H9 (cell line): Measurements from ENCODE around the gene WNT10A. TPM values are rescaled to one million over a fixed set of nuclear protein-coding genes. Genes with fewer than 3 reads are reported as not detected.

ENCODE experiments used
- DNase-seq: peaks from one replicate; pipeline ENCODE4 v3.0.0-alpha.2; 2017
- H2AFZ ChIP-seq: one replicate; pipeline ENCODE4 v1.6.1; 2013; ENCODE audit warnings: mild to moderate bottlenecking, low read length, control low read depth, moderate library complexity
- H2AK5ac ChIP-seq: 2 replicates; pipeline ENCODE4 v1.6.1; 2013; ENCODE audit warnings: low read length, control low read depth, mixed read lengths; ENCODE audit not compliant: insufficient read length
- H2BK120ac ChIP-seq: one replicate; pipeline ENCODE4 v1.6.1; 2013; ENCODE audit warnings: low read depth, mild to moderate bottlenecking, low read length, control low read depth, inconsistent platforms; ENCODE audit not compliant: poor library complexity, severe bottlenecking
- H2BK12ac ChIP-seq: 2 replicates; pipeline ENCODE4 v1.6.1; 2013; ENCODE audit warnings: low read length, control low read depth, mixed read lengths, low read depth; ENCODE audit not compliant: insufficient read length
- H2BK15ac ChIP-seq: 2 replicates; pipeline ENCODE4 v1.6.1; 2013; ENCODE audit warnings: low read depth, low read length, control low read depth
- H2BK20ac ChIP-seq: one replicate; pipeline ENCODE4 v1.6.1; 2013; ENCODE audit warnings: low read depth, mild to moderate bottlenecking, low read length, control low read depth, inconsistent platforms; ENCODE audit not compliant: poor library complexity, severe bottlenecking
- H2BK5ac ChIP-seq: 2 replicates; pipeline ENCODE4 v1.6.1; 2013; ENCODE audit warnings: low read length, control low read depth, mixed read lengths; ENCODE audit not compliant: insufficient read length
- H3K14ac ChIP-seq: 2 replicates; pipeline ENCODE4 v1.6.1; 2013; ENCODE audit warnings: low read length, control low read depth; ENCODE audit not compliant: insufficient read depth
- H3K18ac ChIP-seq: 2 replicates; pipeline ENCODE4 v1.6.1; 2013; ENCODE audit warnings: low read depth, mild to moderate bottlenecking, mixed read lengths, low read length, control low read depth; ENCODE audit not compliant: insufficient read length
- H3K23ac ChIP-seq: 2 replicates; pipeline ENCODE4 v1.6.1; 2013; ENCODE audit warnings: low read length, control low read depth, mixed read lengths, low read depth; ENCODE audit not compliant: insufficient read length
- H3K23me2 ChIP-seq: 2 replicates; pipeline ENCODE4 v1.6.1; 2013; ENCODE audit warnings: low read depth, mild to moderate bottlenecking, mixed read lengths, low read length, control low read depth; ENCODE audit not compliant: insufficient read length, poor library complexity, severe bottlenecking
- H3K27ac ChIP-seq: 2 replicates; pipeline ENCODE4 v1.5.1; 2013; ENCODE audit warnings: low read length, control low read depth, mixed read lengths, low read depth; ENCODE audit not compliant: insufficient read length
- H3K27me3 ChIP-seq: 2 replicates; pipeline ENCODE4 v1.6.1; 2013; ENCODE audit warnings: low read length, control low read depth, inconsistent platforms; ENCODE audit not compliant: insufficient read depth
- H3K4ac ChIP-seq: 2 replicates; pipeline ENCODE4 v1.6.1; 2013; ENCODE audit warnings: low read depth, mild to moderate bottlenecking, control low read depth, inconsistent platforms, low read length, moderate library complexity
- H3K4me1 ChIP-seq: 2 replicates; pipeline ENCODE4 v1.6.1; 2013; ENCODE audit warnings: low read length, control low read depth, inconsistent platforms; ENCODE audit not compliant: insufficient read depth
- H3K4me2 ChIP-seq: 2 replicates; pipeline ENCODE4 v1.6.1; 2013; ENCODE audit warnings: low read length, control low read depth, mixed read lengths; ENCODE audit not compliant: insufficient read length, insufficient read depth
- H3K56ac ChIP-seq: 2 replicates; pipeline ENCODE4 v1.6.1; 2013; ENCODE audit warnings: low read depth, mild to moderate bottlenecking, mixed read lengths, low read length, control low read depth; ENCODE audit not compliant: insufficient read length
- H3K79me1 ChIP-seq: 2 replicates; pipeline ENCODE4 v1.6.1; 2013; ENCODE audit warnings: low read depth, mild to moderate bottlenecking, moderate library complexity, low read length, control low read depth, inconsistent platforms; ENCODE audit not compliant: insufficient read depth, poor library complexity, severe bottlenecking
- H3K79me2 ChIP-seq: 2 replicates; pipeline ENCODE4 v1.6.1; 2013; ENCODE audit warnings: low read length, control low read depth, inconsistent platforms; ENCODE audit not compliant: insufficient read depth
- H3K9ac ChIP-seq: 2 replicates; pipeline ENCODE4 v1.6.1; 2013; ENCODE audit warnings: low read length, control low read depth, mixed read lengths; ENCODE audit not compliant: insufficient read length; ENCODE audit errors: extremely low read depth
- H3K9me3 ChIP-seq: one replicate; pipeline ENCODE4 v1.6.1; 2013; ENCODE audit warnings: low read depth, low read length, inconsistent platforms; ENCODE audit not compliant: control insufficient read depth
- H3T11ph ChIP-seq: one replicate; pipeline ENCODE4 v1.6.1; 2013; ENCODE audit warnings: mild to moderate bottlenecking, low read length, control low read depth, inconsistent platforms
- H4K20me1 ChIP-seq: one replicate; pipeline ENCODE4 v1.6.1; 2013; ENCODE audit not compliant: control insufficient read depth, insufficient read length, insufficient read depth
- H4K5ac ChIP-seq: 2 replicates; pipeline ENCODE4 v1.6.1; 2013; ENCODE audit warnings: low read depth, mild to moderate bottlenecking, mixed read lengths, low read length, control low read depth; ENCODE audit not compliant: insufficient read length
- H4K8ac ChIP-seq: replicated peaks from 2 replicates; pipeline ENCODE4 v1.6.1; 2013; ENCODE audit warnings: low read length, control low read depth, mixed read lengths, low read depth; ENCODE audit not compliant: insufficient read length
- H4K91ac ChIP-seq: 2 replicates; pipeline ENCODE4 v1.6.1; 2013; ENCODE audit warnings: low read depth, mild to moderate bottlenecking, moderate library complexity, mixed read lengths, low read length, control low read depth; ENCODE audit not compliant: insufficient read length
- H3K27ac Mint-ChIP-seq, 3 experiments: 2 replicates in 2 of 3; 3 replicates in 1 of 3; pipeline ENCODE4 v1.8.0; 2020 to 2021; ENCODE audit warnings: mixed read lengths in 3 of 3, mild to moderate bottlenecking in 1 of 3, moderate library complexity in 1 of 3
- H3K27me3 Mint-ChIP-seq: 2 replicates; pipeline ENCODE4 v1.8.0; 2021; ENCODE audit warnings: low read depth, mild to moderate bottlenecking, moderate library complexity, mixed read lengths
- H3K36me3 Mint-ChIP-seq, 3 experiments: 2 replicates in 2 of 3; 3 replicates in 1 of 3; pipeline ENCODE4 v1.8.0; 2020 to 2021; ENCODE audit warnings: low read depth in 3 of 3, mixed read lengths in 3 of 3; ENCODE audit not compliant: insufficient read depth in 1 of 3
- H3K4me1 Mint-ChIP-seq, 2 experiments: 2 replicates each; pipeline ENCODE4 v1.8.0; 2020; ENCODE audit warnings: mixed read lengths in 2 of 2
- H3K4me3 Mint-ChIP-seq, 2 experiments: 2 replicates in 1 of 2; 3 replicates in 1 of 2; pipeline ENCODE4 v1.8.0; 2020 to 2021; ENCODE audit warnings: mild to moderate bottlenecking in 2 of 2, mixed read lengths in 2 of 2, moderate library complexity in 1 of 2
- H3K9me3 Mint-ChIP-seq, 2 experiments: 2 replicates in 1 of 2; 3 replicates in 1 of 2; pipeline ENCODE4 v1.8.0; 2020; ENCODE audit warnings: mild to moderate bottlenecking in 2 of 2, mixed read lengths in 2 of 2, moderate library complexity in 1 of 2
- WGBS: extraction: QIAGEN DNeasy Blood & Tissue Kit; methylation state at CpG from one replicate; pipeline ENCODE4 v1.1.7; 2013; ENCODE audit warnings: missing lambda C conversion rate, low lambda C conversion rate, mixed read lengths; ENCODE audit not compliant: insufficient read length; ENCODE audit errors: extremely low coverage; 5-methylcytosine and 5-hydroxymethylcytosine counted together
- total RNA-seq: library from RNA; stranded (reverse); gene quantifications from 2 replicates; pipeline ENCODE4 v1.2.1, GENCODE V29; 2021
- TF ChIP-seq, protein P1 (sequence below): fragments of 200-600 bp; sonication (generic); conservative IDR thresholded peaks from 3 replicates; pipeline ENCODE4 v1.8.0; 2021; ENCODE audit warnings: antibody characterized with exemption, mild to moderate bottlenecking

Gene WNT10A
- total RNA-seq, 1 experiment from 2014 or later, result not detected

DNA sequence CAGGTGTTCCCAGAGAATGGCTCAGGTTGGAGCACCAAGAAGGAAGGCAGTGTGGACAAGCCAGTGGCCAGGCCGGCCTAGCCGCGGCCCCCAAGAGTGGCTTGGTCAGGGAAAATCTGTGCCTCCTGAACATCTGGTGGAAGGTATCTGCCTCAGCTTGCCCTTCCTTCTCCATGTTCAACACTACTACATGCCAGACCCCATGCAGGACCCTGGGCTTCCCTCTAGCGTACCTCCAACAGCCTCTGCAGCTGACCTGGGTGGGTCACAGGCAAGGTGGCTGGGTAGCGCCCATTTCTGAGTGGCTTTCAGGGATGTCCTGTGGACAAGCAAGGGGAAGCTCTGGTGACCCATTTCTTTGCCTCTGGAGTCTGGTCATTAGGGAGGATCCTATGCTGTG lies 7.7 kb downstream of the WNT10A start:
- no CpG with 5 or more reads among the region's 5 CpGs for WGBS
- H3K27ac Mint-ChIP-seq, result no peak overlapping the region
- no peaks in the 10 kb centered on the region; the same call in 1 of the 2 replicates for H3K4me1 ChIP-seq
- H3K36me3 Mint-ChIP-seq, result no peaks in the 10 kb centered on the region; a peak in 1 of 7 replicates
- no peak overlapping the region for H2BK20ac ChIP-seq
- H3K18ac ChIP-seq, result no peak overlapping the region
- H3K27me3 Mint-ChIP-seq, result peaks cover 96% of the 10 kb centered on the region
- peaks cover 2 to 4% of the 10 kb centered on the region in 2 experiments; a peak in 3 of 5 replicates for H3K9me3 Mint-ChIP-seq
- no peak overlapping the region for H4K5ac ChIP-seq
- H2AFZ ChIP-seq, result no peak overlapping the region
- no peaks in the 10 kb centered on the region for H3K9me3 ChIP-seq
- no peak overlapping the region for H3K4ac ChIP-seq
- H2BK5ac ChIP-seq, result no peak overlapping the region
- no peak overlapping the region for H3K27ac ChIP-seq
- no peak overlapping the region for H3K56ac ChIP-seq
- no peak overlapping the region for H3K23ac ChIP-seq
- H2AK5ac ChIP-seq, result no peak overlapping the region
- no peak overlapping the region for H3K9ac ChIP-seq
- peaks cover 2 to 11% of the 10 kb centered on the region in 2 experiments; a peak in 3 of 4 replicates for H3K4me1 Mint-ChIP-seq
- peaks cover 2% of the 10 kb centered on the region for H3K23me2 ChIP-seq
- TF ChIP-seq, protein P1, sequence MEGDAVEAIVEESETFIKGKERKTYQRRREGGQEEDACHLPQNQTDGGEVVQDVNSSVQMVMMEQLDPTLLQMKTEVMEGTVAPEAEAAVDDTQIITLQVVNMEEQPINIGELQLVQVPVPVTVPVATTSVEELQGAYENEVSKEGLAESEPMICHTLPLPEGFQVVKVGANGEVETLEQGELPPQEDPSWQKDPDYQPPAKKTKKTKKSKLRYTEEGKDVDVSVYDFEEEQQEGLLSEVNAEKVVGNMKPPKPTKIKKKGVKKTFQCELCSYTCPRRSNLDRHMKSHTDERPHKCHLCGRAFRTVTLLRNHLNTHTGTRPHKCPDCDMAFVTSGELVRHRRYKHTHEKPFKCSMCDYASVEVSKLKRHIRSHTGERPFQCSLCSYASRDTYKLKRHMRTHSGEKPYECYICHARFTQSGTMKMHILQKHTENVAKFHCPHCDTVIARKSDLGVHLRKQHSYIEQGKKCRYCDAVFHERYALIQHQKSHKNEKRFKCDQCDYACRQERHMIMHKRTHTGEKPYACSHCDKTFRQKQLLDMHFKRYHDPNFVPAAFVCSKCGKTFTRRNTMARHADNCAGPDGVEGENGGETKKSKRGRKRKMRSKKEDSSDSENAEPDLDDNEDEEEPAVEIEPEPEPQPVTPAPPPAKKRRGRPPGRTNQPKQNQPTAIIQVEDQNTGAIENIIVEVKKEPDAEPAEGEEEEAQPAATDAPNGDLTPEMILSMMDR, result no peak
- no peak overlapping the region for H3K4me3 Mint-ChIP-seq
- no peak overlapping the region for H4K8ac ChIP-seq
- H3K4me2 ChIP-seq, result no peak overlapping the region
- DNase-seq, result no peak
- no peak overlapping the region for H3T11ph ChIP-seq
- no peak overlapping the region for H2BK15ac ChIP-seq
- no peaks in the 10 kb centered on the region for H3K79me1 ChIP-seq
- no peaks in the 10 kb centered on the region for H3K79me2 ChIP-seq
- H2BK12ac ChIP-seq, result no peak overlapping the region
- H2BK120ac ChIP-seq, result no peak overlapping the region
- no peaks in the 10 kb centered on the region for H4K20me1 ChIP-seq
- H3K14ac ChIP-seq, result no peak overlapping the region
- H4K91ac ChIP-seq, result no peak overlapping the region
- H3K27me3 ChIP-seq, result peaks cover 75% of the 10 kb centered on the region
